ENCODE data around the gene PLA2G2D. TPM values are rescaled to one million over a fixed set of nuclear protein-coding genes. Genes with fewer than 3 reads are reported as not detected.

Gene PLA2G2D
- total and polyA plus RNA-seq, 2 experiments from 2014 or later, result not detected

DNA sequence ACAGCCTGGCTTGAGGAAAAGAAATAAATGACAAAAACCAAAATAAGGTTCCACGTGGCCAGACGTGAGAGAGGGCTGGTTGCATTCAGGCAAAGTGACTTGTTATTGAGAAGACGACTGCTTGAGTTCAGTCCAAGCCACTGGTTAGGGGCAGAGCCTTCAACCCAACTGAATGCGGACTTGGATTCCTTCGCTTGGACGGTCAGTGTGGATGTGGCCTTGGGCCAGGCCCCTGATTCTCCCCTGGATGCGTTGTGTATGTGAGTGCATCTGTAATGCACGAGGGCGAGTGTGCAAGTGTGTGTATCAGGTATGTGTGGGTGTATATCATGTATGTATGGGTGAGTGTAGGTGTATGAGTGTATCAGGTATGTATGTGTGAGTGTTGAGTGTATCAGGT lies 21.7 kb upstream of the PLA2G2D start:
- H3F3A ChIP-seq (replicated peaks; ENCODE audit: low read depth), result no peaks in the 10 kb centered on the region
- H3K79me2 ChIP-seq (replicated peaks; ENCODE audit: insufficient read depth), result no peaks in the 10 kb centered on the region
- H3K36me3 ChIP-seq (ENCODE audit: insufficient read depth), result no peaks in the 10 kb centered on the region
- H3K9me2 ChIP-seq (ENCODE audit: insufficient read depth), result no peaks in the 10 kb centered on the region
- no peak overlapping the region for H2AFZ ChIP-seq
- Mint-ChIP-seq H3K27me3 (ENCODE audit: insufficient read depth, low read depth, poor library complexity) (peaks cover 3% of the 10 kb centered on the region), H3K36me3 (ENCODE audit: low read depth) (peaks cover 4% of the 10 kb centered on the region; the same call in 1 of the 3 replicates), H3K4me1 (no peaks in the 10 kb centered on the region), H3K4me3 (no peak overlapping the region), H3K27ac (no peak overlapping the region), H3K9me3 (peaks cover 7% of the 10 kb centered on the region; the same call in 2 of the 3 replicates)
- TF ChIP-seq, protein P1, sequence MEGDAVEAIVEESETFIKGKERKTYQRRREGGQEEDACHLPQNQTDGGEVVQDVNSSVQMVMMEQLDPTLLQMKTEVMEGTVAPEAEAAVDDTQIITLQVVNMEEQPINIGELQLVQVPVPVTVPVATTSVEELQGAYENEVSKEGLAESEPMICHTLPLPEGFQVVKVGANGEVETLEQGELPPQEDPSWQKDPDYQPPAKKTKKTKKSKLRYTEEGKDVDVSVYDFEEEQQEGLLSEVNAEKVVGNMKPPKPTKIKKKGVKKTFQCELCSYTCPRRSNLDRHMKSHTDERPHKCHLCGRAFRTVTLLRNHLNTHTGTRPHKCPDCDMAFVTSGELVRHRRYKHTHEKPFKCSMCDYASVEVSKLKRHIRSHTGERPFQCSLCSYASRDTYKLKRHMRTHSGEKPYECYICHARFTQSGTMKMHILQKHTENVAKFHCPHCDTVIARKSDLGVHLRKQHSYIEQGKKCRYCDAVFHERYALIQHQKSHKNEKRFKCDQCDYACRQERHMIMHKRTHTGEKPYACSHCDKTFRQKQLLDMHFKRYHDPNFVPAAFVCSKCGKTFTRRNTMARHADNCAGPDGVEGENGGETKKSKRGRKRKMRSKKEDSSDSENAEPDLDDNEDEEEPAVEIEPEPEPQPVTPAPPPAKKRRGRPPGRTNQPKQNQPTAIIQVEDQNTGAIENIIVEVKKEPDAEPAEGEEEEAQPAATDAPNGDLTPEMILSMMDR (conservative IDR thresholded peaks at IDR 0.05; ENCODE audit: low read depth in 2 of 2), result no peak
- TF ChIP-seq STAT1 (IDR thresholded peaks at IDR 0.05; ENCODE audit: unreplicated experiment) (no peak), ZNF114 (CRISPR knock-in tag; IDR thresholded peaks at IDR 0.05) (no peak), CREB1 (CRISPR knock-in tag; IDR thresholded peaks at IDR 0.05; ENCODE audit: low read depth) (no peak), JUNB (IDR thresholded peaks at IDR 0.05; ENCODE audit: unreplicated experiment) (no peak), EZH2 (IDR thresholded peaks at IDR 0.05; ENCODE audit: low read depth, unreplicated experiment) (no peak), ZNF331 (CRISPR knock-in tag; IDR thresholded peaks at IDR 0.05; ENCODE audit: low read depth) (no peak), EZH2phosphoT487 (IDR thresholded peaks at IDR 0.05; ENCODE audit: unreplicated experiment) (no peak)
- TF ChIP-seq, protein P2, sequence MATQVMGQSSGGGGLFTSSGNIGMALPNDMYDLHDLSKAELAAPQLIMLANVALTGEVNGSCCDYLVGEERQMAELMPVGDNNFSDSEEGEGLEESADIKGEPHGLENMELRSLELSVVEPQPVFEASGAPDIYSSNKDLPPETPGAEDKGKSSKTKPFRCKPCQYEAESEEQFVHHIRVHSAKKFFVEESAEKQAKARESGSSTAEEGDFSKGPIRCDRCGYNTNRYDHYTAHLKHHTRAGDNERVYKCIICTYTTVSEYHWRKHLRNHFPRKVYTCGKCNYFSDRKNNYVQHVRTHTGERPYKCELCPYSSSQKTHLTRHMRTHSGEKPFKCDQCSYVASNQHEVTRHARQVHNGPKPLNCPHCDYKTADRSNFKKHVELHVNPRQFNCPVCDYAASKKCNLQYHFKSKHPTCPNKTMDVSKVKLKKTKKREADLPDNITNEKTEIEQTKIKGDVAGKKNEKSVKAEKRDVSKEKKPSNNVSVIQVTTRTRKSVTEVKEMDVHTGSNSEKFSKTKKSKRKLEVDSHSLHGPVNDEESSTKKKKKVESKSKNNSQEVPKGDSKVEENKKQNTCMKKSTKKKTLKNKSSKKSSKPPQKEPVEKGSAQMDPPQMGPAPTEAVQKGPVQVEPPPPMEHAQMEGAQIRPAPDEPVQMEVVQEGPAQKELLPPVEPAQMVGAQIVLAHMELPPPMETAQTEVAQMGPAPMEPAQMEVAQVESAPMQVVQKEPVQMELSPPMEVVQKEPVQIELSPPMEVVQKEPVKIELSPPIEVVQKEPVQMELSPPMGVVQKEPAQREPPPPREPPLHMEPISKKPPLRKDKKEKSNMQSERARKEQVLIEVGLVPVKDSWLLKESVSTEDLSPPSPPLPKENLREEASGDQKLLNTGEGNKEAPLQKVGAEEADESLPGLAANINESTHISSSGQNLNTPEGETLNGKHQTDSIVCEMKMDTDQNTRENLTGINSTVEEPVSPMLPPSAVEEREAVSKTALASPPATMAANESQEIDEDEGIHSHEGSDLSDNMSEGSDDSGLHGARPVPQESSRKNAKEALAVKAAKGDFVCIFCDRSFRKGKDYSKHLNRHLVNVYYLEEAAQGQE (IDR thresholded peaks at IDR 0.05; ENCODE audit: unreplicated experiment), result no peak
- TF ChIP-seq, protein P3, sequence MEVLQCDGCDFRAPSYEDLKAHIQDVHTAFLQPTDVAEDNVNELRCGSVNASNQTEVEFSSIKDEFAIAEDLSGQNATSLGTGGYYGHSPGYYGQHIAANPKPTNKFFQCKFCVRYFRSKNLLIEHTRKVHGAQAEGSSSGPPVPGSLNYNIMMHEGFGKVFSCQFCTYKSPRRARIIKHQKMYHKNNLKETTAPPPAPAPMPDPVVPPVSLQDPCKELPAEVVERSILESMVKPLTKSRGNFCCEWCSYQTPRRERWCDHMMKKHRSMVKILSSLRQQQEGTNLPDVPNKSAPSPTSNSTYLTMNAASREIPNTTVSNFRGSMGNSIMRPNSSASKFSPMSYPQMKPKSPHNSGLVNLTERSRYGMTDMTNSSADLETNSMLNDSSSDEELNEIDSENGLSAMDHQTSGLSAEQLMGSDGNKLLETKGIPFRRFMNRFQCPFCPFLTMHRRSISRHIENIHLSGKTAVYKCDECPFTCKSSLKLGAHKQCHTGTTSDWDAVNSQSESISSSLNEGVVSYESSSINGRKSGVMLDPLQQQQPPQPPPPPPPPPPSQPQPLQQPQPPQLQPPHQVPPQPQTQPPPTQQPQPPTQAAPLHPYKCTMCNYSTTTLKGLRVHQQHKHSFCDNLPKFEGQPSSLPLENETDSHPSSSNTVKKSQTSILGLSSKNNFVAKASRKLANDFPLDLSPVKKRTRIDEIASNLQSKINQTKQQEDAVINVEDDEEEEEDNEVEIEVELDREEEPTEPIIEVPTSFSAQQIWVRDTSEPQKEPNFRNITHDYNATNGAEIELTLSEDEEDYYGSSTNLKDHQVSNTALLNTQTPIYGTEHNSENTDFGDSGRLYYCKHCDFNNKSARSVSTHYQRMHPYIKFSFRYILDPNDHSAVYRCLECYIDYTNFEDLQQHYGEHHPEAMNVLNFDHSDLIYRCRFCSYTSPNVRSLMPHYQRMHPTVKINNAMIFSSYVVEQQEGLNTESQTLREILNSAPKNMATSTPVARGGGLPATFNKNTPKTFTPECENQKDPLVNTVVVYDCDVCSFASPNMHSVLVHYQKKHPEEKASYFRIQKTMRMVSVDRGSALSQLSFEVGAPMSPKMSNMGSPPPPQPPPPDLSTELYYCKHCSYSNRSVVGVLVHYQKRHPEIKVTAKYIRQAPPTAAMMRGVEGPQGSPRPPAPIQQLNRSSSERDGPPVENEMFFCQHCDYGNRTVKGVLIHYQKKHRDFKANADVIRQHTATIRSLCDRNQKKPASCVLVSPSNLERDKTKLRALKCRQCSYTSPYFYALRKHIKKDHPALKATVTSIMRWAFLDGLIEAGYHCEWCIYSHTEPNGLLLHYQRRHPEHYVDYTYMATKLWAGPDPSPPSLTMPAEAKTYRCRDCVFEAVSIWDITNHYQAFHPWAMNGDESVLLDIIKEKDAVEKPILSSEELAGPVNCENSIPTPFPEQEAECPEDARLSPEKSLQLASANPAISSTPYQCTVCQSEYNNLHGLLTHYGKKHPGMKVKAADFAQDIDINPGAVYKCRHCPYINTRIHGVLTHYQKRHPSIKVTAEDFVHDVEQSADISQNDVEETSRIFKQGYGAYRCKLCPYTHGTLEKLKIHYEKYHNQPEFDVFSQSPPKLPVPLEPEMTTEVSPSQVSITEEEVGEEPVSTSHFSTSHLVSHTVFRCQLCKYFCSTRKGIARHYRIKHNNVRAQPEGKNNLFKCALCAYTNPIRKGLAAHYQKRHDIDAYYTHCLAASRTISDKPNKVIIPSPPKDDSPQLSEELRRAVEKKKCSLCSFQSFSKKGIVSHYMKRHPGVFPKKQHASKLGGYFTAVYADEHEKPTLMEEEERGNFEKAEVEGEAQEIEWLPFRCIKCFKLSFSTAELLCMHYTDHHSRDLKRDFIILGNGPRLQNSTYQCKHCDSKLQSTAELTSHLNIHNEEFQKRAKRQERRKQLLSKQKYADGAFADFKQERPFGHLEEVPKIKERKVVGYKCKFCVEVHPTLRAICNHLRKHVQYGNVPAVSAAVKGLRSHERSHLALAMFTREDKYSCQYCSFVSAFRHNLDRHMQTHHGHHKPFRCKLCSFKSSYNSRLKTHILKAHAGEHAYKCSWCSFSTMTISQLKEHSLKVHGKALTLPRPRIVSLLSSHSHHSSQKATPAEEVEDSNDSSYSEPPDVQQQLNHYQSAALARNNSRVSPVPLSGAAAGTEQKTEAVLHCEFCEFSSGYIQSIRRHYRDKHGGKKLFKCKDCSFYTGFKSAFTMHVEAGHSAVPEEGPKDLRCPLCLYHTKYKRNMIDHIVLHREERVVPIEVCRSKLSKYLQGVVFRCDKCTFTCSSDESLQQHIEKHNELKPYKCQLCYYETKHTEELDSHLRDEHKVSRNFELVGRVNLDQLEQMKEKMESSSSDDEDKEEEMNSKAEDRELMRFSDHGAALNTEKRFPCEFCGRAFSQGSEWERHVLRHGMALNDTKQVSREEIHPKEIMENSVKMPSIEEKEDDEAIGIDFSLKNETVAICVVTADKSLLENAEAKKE (CRISPR knock-in tag; IDR thresholded peaks at IDR 0.05), result no peak
- H3K27ac ChIP-seq (ENCODE audit: low read depth), result no peak overlapping the region
- H3K27me3 ChIP-seq (ENCODE audit: insufficient read depth), result no peaks in the 10 kb centered on the region
- no peaks in the 10 kb centered on the region for H3K4me1 ChIP-seq (ENCODE audit: insufficient read depth)
- DNase-seq (ENCODE audit: low spot score), result no peak
- no peak overlapping the region for H3K4me2 ChIP-seq
- no peak overlapping the region for H3K4me3 ChIP-seq
- no peaks in the 10 kb centered on the region for H4K20me1 ChIP-seq (replicated peaks; ENCODE audit: insufficient read depth)
- ATAC-seq, result no peak

All from GM23338 (cell line).